HUES6 (cell line): ENCODE data around the gene SCN8A.

Experiments
- H3K27ac ChIP-seq: 2 replicates; pipeline ENCODE4 v1.7.0; 2013; ENCODE audit warnings: low read depth, mild to moderate bottlenecking, low read length, inconsistent platforms
- H3K27me3 ChIP-seq: 2 replicates; pipeline ENCODE4 v1.6.1; 2013; ENCODE audit warnings: low read length; ENCODE audit not compliant: control insufficient read depth, insufficient read depth
- H3K36me3 ChIP-seq: 2 replicates; pipeline ENCODE4 v1.6.1; 2013; ENCODE audit warnings: low read length; ENCODE audit not compliant: control insufficient read depth, insufficient read depth
- H3K4me1 ChIP-seq: 2 replicates; pipeline ENCODE4 v1.6.1; 2013; ENCODE audit warnings: low read length; ENCODE audit not compliant: control insufficient read depth, insufficient read depth
- H3K4me3 ChIP-seq: 2 replicates; pipeline ENCODE4 v1.5.1; 2013; ENCODE audit warnings: low read depth, low read length
- H3K9ac ChIP-seq: one replicate; pipeline ENCODE4 v1.6.1; 2013; ENCODE audit warnings: mild to moderate bottlenecking, low read length
- H3K9me3 ChIP-seq: 2 replicates; pipeline ENCODE4 v1.6.1; 2013; ENCODE audit warnings: low read depth, low read length; ENCODE audit not compliant: control insufficient read depth, insufficient read depth

SCN8A gene

DNA sequence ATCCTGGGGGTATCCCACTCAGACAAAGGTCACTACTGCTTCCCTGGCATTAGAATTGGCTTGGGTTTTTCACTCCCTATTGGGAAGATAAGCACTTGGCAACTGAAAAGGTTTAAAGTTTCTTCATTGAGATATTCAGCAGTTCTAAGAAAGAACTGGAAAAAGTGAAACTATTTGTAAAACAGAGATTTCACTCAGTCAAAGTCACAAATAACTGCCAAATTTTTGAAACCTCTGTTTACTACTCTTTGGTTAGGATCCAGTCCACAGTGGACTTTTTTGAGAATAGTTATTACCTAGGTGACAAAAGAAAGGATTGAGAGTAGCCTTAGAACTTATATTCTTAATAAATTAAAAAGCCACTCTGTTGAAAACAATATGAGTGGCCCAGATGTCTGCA, 172.7 kb downstream of the SCN8A start:
- no peaks in the 10 kb centered on the region for H3K27me3 ChIP-seq
- no peak overlapping the region for H3K27ac ChIP-seq
- no peaks in the 10 kb centered on the region for H3K4me1 ChIP-seq
- H3K4me3 ChIP-seq, result no peak overlapping the region
- H3K36me3 ChIP-seq, result peaks cover 14% of the 10 kb centered on the region
- H3K9me3 ChIP-seq, result no peaks in the 10 kb centered on the region
- no peak overlapping the region for H3K9ac ChIP-seq

DNA sequence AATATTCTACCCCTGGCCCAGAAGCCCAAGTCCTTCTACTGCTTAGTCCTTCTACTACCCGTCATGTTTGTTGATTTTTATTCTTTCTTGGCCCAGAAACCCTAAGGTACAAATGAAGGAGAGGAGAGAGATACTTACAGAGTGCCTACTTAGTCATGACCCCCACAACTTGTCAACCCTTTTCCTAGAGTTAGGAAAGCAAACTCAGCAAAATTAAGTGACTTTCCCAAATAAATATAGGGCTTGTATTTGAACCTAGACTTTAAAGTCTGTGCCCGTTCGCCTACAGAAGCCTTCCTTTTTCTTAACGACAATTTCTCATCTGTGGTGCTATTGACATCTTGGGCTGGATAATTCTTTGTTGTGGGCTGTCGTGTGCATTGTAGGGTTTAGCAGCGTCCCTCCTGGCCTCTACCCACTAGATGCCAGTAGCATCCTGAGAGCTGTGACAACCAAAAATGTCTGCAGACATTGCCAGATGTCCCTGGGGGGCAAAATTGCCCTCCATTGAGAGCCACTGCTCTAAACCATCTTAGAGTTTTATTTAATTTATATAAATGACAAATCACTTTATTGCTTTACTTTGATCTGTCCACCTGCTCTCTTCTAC, 175.1 kb downstream of the SCN8A start:
- Histone ChIP-seq H3K4me1 (no peaks in the 10 kb centered on the region), H3K9me3 (no peaks in the 10 kb centered on the region), H3K27me3 (no peaks in the 10 kb centered on the region), H3K36me3 (peaks cover 34% of the 10 kb centered on the region), H3K9ac (no peak overlapping the region), H3K4me3 (no peak overlapping the region), H3K27ac (no peak overlapping the region)

DNA sequence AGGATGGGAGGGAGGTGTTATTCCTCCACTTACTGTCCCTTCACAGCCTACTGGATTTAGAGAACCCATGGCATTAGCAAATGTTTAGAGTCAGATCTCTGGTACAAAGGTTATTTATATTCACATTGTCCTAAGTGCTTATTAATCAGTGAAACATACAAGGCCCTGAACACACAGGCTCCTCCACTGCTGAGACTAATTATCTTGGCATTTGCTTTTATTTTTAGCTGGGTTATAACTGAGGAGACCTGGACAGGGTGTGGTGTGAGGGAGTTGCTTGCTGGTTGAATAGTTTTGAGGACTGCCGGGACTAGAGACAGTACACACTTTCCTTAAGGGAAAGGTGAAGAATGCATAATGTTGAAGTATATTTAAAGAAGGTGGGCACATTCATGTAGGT, 180.0 kb downstream of the SCN8A start:
- Histone ChIP-seq H3K36me3 (peaks cover 44% of the 10 kb centered on the region), H3K27ac (no peak overlapping the region), H3K4me3 (no peak overlapping the region), H3K9me3 (no peaks in the 10 kb centered on the region), H3K9ac (no peak overlapping the region), H3K4me1 (no peaks in the 10 kb centered on the region), H3K27me3 (no peaks in the 10 kb centered on the region)

DNA sequence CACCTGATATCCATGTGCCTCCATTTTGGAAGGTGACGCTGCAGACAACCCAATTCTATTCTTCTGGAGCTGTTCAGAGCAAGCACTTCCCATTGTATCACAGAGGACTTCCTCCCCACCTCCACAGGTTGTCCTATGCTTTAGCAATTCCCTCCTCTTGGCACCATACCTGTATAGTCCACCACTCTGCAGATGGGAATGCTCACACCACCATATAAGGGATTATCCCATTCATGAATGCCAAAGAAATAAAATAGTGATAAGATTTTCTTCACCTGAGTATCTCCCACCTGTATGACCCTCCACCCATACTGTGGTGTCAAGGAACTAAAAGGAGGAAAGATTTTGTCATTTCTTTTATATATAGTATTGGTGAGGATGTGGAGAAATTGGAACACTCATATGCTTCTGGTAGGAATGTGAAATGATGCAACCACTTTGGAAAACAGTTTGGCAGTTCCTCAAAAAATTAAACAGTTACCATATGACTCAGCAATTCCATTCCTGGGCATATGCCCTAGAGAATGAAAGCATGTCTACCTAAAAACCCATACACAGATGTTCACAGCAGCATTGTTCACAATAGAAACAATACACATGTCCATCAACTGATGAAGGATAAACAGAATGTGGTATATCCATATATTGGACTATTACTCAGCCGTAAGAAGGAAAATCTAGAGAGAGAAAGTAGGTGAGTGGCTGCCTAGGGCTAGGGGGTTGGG, 182.3 kb downstream of the SCN8A start:
- Histone ChIP-seq H3K9me3 (no peaks in the 10 kb centered on the region), H3K4me1 (no peaks in the 10 kb centered on the region), H3K4me3 (no peak overlapping the region), H3K27ac (no peak overlapping the region), H3K36me3 (peaks cover 39% of the 10 kb centered on the region), H3K9ac (no peak overlapping the region), H3K27me3 (no peaks in the 10 kb centered on the region)

DNA sequence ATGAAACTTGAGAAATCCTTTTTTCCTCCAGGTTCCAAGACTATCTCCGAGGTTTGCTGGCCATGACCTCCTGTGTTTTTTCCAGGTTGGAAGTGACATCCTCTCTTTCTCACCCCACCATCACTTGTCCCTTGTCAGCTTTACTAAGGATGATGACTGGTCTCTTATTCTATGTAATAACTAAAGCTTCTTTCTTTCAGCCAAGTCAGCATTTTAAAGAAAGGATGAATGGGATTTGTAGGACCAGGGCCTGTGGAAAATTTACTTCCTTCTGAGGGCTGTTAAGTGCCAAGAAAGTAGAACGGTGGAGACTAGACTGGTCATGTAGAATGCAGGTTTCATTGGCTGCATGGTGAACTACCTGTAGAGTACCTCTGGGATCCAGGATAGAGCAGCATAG, 183.9 kb downstream of the SCN8A start:
- H3K27ac ChIP-seq, result no peak overlapping the region
- peaks cover 24% of the 10 kb centered on the region for H3K36me3 ChIP-seq
- no peaks in the 10 kb centered on the region for H3K9me3 ChIP-seq
- H3K4me3 ChIP-seq, result no peak overlapping the region
- H3K27me3 ChIP-seq, result no peaks in the 10 kb centered on the region
- no peaks in the 10 kb centered on the region for H3K4me1 ChIP-seq
- H3K9ac ChIP-seq, result no peak overlapping the region

DNA sequence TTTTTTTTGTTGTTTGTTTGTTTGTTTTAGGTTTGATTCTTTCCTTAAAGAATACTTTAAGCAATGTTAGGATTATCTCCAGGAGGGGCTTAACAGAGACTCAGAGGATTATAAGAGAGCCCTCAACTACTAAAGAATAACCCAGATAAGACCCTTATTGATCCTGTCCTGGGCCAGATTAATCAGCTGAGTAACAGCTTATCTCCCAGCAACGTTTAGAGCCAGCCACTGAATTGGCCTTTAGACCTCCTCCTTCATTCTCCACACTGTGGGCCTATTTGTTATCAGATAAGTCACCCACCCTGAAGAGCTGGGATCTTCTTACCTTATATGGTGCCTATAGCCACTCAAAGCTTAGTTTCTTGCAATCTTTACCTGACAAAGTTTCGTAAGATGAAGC, 186.4 kb downstream of the SCN8A start:
- H3K27me3 ChIP-seq, result no peaks in the 10 kb centered on the region
- no peak overlapping the region for H3K9ac ChIP-seq
- no peaks in the 10 kb centered on the region for H3K4me1 ChIP-seq
- H3K27ac ChIP-seq, result no peak overlapping the region
- peaks cover 13% of the 10 kb centered on the region for H3K36me3 ChIP-seq
- no peak overlapping the region for H3K4me3 ChIP-seq
- no peaks in the 10 kb centered on the region for H3K9me3 ChIP-seq

DNA sequence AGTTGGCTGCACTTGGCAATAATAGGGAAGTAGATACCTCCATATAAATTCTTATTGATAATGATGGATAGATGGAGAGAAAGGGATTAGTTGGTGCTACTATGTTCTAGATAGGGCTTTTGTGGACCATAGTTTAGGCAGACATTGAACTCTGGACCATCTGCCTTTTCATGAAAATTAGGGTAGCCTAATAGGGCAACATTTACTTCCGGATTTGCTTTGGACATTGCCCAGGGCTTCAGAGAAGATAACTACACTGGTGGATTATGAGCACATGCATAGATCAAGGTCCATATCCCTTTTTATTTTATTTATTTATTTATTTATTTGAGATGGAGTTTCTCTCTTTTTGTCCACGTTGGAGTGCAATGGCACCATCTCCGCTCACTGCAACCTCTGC, 186.9 kb downstream of the SCN8A start:
- H3K4me1 ChIP-seq, result no peaks in the 10 kb centered on the region
- H3K9ac ChIP-seq, result no peak overlapping the region
- no peak overlapping the region for H3K27ac ChIP-seq
- H3K4me3 ChIP-seq, result no peak overlapping the region
- H3K9me3 ChIP-seq, result no peaks in the 10 kb centered on the region
- H3K36me3 ChIP-seq, result peaks cover 13% of the 10 kb centered on the region
- H3K27me3 ChIP-seq, result no peaks in the 10 kb centered on the region

DNA sequence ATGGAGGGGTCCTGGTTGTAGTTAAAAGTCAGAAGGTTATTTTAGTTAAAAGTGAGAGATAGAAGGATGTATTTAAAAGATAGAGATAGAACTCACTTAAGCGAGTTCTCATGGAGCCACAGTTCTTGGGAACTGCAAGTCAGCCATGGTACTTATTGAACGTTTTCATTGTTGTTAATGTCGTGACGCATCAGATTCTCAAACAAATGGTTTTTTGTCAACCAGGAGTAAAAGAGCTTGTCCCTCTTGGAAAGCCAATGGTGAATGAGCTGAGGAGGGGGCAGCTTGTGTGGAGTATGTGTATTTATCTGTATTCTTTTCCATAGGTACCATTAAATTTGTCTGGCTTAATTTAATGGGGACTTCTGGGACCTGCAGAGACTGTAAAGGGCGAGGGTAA, 188.8 kb downstream of the SCN8A start:
- H3K9me3 ChIP-seq, result no peaks in the 10 kb centered on the region
- H3K27me3 ChIP-seq, result no peaks in the 10 kb centered on the region
- H3K36me3 ChIP-seq, result peaks cover 5% of the 10 kb centered on the region; the same call in 1 of the 2 replicates
- no peaks in the 10 kb centered on the region for H3K4me1 ChIP-seq
- no peak overlapping the region for H3K27ac ChIP-seq
- no peak overlapping the region for H3K9ac ChIP-seq
- no peak overlapping the region for H3K4me3 ChIP-seq

DNA sequence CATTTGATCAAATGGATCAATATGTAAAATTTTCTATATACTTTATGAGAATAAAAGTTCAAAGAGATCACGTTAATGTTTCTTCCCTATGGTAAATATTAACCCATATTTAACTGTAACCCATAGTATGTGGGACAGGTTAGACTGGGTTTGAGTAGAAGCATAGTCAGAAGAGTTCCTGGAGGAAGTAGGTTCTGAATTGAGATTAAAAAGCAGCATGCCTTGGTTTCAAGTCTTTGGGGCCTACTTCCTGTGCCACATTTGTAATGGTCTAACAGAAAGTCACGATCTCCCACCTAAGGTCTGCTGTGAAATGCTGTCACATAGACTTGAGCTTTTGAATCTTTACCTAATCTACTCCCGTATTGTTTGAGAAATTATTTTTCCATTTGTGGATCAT, 193.7 kb downstream of the SCN8A start:
- no peak overlapping the region for H3K9ac ChIP-seq
- H3K4me3 ChIP-seq, result no peak overlapping the region
- H3K36me3 ChIP-seq, result peaks cover 3% of the 10 kb centered on the region; the same call in 1 of the 2 replicates
- no peaks in the 10 kb centered on the region for H3K4me1 ChIP-seq
- no peak overlapping the region for H3K27ac ChIP-seq
- no peaks in the 10 kb centered on the region for H3K27me3 ChIP-seq
- no peaks in the 10 kb centered on the region for H3K9me3 ChIP-seq

DNA sequence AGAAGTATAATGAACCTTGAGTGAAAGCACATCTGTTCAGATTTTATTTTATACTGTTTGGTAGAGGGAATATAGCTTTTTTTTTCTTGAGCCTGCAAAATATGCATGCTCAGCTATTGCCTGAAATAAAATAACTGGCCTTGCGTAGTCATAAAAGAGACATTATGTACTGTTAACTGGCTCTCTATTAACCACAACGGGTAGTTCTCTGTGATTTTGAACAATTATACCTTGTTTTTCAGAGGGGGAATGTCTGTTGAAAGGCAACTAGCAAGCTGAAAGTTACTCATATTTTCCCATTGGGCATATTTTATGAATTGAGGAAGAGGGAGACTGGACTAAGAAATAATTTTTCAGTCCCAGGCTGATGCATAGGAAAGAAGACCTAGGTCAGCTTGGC, 194.9 kb downstream of the SCN8A start:
- Histone ChIP-seq H3K4me3 (no peak overlapping the region), H3K27me3 (no peaks in the 10 kb centered on the region), H3K9ac (no peak overlapping the region), H3K27ac (no peak overlapping the region), H3K9me3 (no peaks in the 10 kb centered on the region), H3K4me1 (no peaks in the 10 kb centered on the region), H3K36me3 (peaks cover 13% of the 10 kb centered on the region)

DNA sequence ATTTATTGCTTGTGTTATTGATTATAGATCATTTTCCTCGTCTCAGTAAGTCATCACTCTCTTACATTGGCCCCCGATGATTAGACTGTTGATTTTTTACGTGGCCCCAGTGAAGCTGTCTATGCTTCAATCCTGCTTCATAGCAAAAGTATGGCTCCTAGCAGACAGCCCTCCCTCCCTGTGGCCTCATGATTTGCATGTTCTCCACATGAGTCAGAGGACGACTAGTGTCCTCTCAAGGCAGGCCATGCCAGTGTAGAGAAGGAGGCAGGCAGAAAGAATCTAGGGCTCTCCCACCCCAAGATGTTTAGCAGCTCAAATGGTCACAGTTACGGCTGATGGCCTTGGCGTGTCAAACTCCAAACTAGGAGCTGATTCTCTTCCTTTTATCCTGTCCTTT, 197.8 kb downstream of the SCN8A start:
- no peak overlapping the region for H3K9ac ChIP-seq
- H3K27me3 ChIP-seq, result no peaks in the 10 kb centered on the region
- no peaks in the 10 kb centered on the region for H3K4me1 ChIP-seq
- H3K4me3 ChIP-seq, result no peak overlapping the region
- peaks cover 24% of the 10 kb centered on the region for H3K36me3 ChIP-seq
- no peaks in the 10 kb centered on the region for H3K9me3 ChIP-seq
- H3K27ac ChIP-seq, result no peak overlapping the region
